Kidney tubule cell (primary cell): ENCODE measurements around the gene XAGE2.
"Not testable (repeated sequence)": the region's sequence is repeated elsewhere in the genome, so short reads cannot be mapped to it uniquely, and the experiment has no call there.

Source experiments
- DNase-seq: peaks from one replicate; pipeline ENCODE4 v3.0.0-alpha.2; 2018; ENCODE audit warnings: low spot score

Gene XAGE2

GRCh38 chrX:52368368-52369055 lies at the start of gene XAGE2:
Gene XAGE2, plus strand, starts transcription at chrX:52369021. Its CDS starts 994 bp downstream, at chrX:52370015.
- DNase-seq = no peak

GRCh38 chrX:52337410-52337809 lies 31.4 kb upstream of the XAGE2 start:
- DNase-seq = no peak

GRCh38 chrX:52341493-52341892 lies 27.3 kb upstream of the XAGE2 start:
- peak; percentile 74 for DNase-seq

GRCh38 chrX:52343131-52343530 lies 25.7 kb upstream of the XAGE2 start:
- DNase-seq = not testable (repeated sequence)

GRCh38 chrX:52345402-52345801 lies 23.4 kb upstream of the XAGE2 start:
- DNase-seq = peak; percentile 47

- DNase-seq = peak; percentile 96
Observed at GRCh38 chrX:52346174-52347165, 22.4 kb upstream of the XAGE2 start.

GRCh38 chrX:52349681-52350080 lies 19.1 kb upstream of the XAGE2 start:
- no peak for DNase-seq

GRCh38 chrX:52352551-52352950 lies 16.3 kb upstream of the XAGE2 start:
- no peak for DNase-seq

- DNase-seq = peak; percentile 86
Observed at GRCh38 chrX:52353838-52354237, 15.0 kb upstream of the XAGE2 start.

- no peak for DNase-seq
Observed at GRCh38 chrX:52355108-52355507, 13.7 kb upstream of the XAGE2 start.

- no peak for DNase-seq
Observed at GRCh38 chrX:52359614-52360232, 9.1 kb upstream of the XAGE2 start.

GRCh38 chrX:52361941-52362340 lies 6.9 kb upstream of the XAGE2 start:
- DNase-seq = no peak

- DNase-seq = no peak
Observed at GRCh38 chrX:52363247-52363883, 5.5 kb upstream of the XAGE2 start.

- DNase-seq = no peak
Observed at GRCh38 chrX:52378870-52379269, 10.0 kb downstream of the XAGE2 start.

GRCh38 chrX:52380993-52381392 lies 12.2 kb downstream of the XAGE2 start:
- DNase-seq = no peak

- no peak for DNase-seq
Observed at GRCh38 chrX:52410439-52411394, 41.9 kb downstream of the XAGE2 start.

GRCh38 chrX:52415304-52415703 lies 46.5 kb downstream of the XAGE2 start:
- DNase-seq = no peak

GRCh38 chrX:52416816-52417215 lies 48.0 kb downstream of the XAGE2 start:
- no peak for DNase-seq

- DNase-seq = no peak
Observed at GRCh38 chrX:52420824-52421443, 52.1 kb downstream of the XAGE2 start.

GRCh38 chrX:52422884-52423283 lies 54.1 kb downstream of the XAGE2 start:
- DNase-seq = peak; percentile 6
